Measurements from ENCODE around the gene MPDZ.

- TF ChIP-seq CTCF (conservative IDR thresholded peaks at IDR 0.05; ENCODE audit: low read depth in 2 of 2), result no peak
- TF ChIP-seq POLR2AphosphoS5 (IDR thresholded peaks at IDR 0.05; ENCODE audit: low read depth), result no peak
- no peak for TF ChIP-seq REST (IDR thresholded peaks at IDR 0.05; ENCODE audit: unreplicated experiment)
- TF ChIP-seq EZH2 (IDR thresholded peaks at IDR 0.05; ENCODE audit: low read depth, unreplicated experiment), result no peak
- no peak for TF ChIP-seq CREB1 (CRISPR knock-in tag; IDR thresholded peaks at IDR 0.05; ENCODE audit: low read depth)
- TF ChIP-seq ETS1 (IDR thresholded peaks at IDR 0.05), result no peak
- TF ChIP-seq EZH2phosphoT487 (IDR thresholded peaks at IDR 0.05; ENCODE audit: unreplicated experiment), result no peak
- TF ChIP-seq ZNF114 (CRISPR knock-in tag; IDR thresholded peaks at IDR 0.05), result no peak
- no peak for TF ChIP-seq ZNF331 (CRISPR knock-in tag; IDR thresholded peaks at IDR 0.05; ENCODE audit: low read depth)
- TF ChIP-seq JUNB (IDR thresholded peaks at IDR 0.05; ENCODE audit: unreplicated experiment), result no peak
- TF ChIP-seq NANOG (IDR thresholded peaks at IDR 0.05; ENCODE audit: borderline replicate concordance), result no peak
Observed at GRCh38 chr9:13209498-13209897, 70.0 kb downstream of the MPDZ start.

All from GM23338 (cell line).